NCI-H1105 (cell line): Measurements from ENCODE around the gene TMEM151A.

Experiments
- DNase-seq: peaks from one replicate; lab custom pipeline; 2025; lab: John Stamatoyannopoulos, UW

Gene TMEM151A

DNA sequence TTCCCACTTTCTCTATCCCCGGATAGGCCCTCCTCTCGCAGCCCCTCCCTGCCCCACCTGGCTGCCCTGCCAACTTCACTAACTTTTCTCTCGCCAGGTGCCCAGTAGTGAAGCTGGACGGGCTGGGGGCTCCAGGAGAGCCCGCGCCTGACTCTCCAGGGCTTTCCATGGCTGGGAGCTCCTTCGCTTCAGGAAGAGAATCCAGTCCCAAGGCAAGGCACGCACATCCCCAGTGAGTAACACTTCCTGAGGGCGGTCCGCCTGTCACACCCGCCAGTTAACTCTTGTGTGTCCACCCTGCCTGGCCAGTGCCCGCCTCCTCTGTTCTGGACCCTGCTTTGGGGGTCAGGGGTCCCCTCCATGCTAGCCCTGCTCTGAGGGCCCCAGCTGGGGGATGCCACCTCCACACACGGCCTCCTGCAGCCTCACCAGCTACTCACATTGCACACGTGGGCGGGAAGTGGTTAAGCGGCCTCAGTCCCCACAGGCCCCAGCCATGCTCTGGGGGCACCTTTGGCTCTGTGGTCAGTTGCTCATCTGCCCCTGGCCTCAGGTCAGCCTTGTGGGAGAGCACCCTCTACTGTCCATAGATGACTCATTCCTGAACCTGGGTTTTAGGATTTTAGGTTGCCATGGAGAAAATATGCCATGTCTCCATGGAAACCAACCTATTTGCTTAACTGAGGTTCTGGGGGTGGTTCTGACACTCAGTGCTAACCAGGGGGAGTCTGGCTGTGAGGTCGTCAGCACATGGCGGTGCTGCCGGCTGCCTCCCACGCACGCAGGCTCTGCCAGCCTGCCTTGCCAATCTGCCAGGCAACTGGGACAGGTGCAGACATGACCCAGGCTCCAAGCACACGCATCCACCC is 44.8 kb downstream of the TMEM151A start, which contains the start of gene RIN1:
Gene RIN1 (minus strand): TSS at position 201 of the 869 bp plus-strand sequence. CDS start 32 bp downstream, at position 169.
- peak; percentile 62 for DNase-seq

DNA sequence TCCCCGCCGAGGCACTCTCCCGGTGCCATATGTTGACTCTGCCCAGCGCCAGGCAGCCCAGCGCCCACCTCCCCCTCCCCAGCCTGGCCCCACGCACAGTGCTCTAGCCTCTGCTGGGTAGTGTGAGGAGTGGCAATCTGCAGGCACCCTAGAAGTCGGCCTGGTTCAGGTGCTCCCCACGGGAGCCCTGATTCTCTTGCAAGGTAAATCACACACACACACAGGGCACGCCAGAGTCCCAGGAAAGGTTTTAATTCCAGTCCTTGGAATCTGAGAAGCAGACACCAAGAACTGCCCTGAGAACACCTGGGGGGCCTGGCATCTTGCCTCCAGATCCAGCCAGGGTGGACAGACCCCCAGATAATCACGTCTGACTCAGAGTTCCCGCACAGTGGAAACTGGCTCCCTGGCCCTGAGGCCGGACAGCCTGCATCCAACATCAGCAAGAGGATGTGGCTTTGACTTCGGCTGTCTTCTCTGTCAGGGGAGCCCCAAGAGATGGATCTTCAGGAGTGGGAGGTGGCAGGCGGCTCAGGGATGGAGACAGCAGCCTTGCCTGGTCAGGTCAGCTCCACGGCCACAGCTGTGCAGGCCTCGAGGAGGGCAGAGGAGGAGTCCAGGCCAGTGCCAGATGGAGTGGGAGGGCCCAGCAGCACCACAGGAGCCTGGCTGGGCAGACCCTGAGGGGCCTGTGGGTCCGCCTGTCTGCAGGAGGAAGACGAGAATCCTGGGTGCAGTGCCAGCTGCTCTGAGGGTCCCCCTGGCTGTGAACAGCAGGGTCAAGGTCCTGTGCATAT is 45.6 kb downstream of the TMEM151A start:
- DNase-seq = no peak

DNA sequence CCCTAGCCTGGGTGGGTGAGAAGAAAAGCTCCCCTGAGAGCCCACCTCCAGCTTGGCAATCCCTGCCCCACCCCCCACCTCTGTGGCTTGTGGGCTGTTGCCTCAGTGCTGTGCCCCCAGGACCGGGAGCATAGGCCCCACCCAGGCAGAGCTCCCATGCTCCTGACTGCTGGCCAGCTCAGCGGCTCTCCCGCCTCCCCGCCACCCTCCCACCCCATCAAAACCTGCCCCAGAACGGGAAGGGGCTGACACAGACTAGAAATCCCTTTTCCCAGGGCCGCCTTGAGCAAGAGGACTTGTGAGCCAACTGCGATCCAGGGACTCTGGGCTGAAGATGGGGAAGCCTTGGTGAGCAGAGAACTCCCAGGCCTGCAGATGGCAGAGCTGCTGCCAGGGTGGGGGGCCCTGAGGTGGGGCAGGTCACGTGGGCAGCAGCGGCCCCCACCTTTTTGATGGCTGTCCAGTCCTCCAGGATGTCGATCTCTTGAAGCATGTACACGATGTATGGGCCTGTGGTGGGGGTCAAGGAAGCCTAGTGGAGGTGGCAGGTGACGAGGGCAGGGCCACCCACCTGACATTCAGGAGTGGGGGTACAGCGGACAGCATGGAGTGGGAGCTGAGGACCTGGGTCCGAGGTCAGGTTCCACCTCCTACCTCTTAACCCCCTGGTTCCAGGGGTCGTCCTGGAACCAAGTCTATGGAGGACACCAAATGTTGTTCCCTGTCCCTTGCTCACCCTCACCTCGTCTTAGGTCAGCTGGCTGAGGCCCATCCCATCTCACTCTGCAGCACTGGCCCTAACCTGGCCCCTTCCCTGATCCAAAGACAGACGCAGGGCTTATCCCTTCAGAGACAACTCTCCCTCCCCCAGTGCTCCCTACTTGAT is 46.8 kb downstream of the TMEM151A start:
- no peak for DNase-seq

- DNase-seq = no peak
These were observed 47.5 kb downstream of the TMEM151A start for GRCh38 chr11:66339162-66339675.

DNA sequence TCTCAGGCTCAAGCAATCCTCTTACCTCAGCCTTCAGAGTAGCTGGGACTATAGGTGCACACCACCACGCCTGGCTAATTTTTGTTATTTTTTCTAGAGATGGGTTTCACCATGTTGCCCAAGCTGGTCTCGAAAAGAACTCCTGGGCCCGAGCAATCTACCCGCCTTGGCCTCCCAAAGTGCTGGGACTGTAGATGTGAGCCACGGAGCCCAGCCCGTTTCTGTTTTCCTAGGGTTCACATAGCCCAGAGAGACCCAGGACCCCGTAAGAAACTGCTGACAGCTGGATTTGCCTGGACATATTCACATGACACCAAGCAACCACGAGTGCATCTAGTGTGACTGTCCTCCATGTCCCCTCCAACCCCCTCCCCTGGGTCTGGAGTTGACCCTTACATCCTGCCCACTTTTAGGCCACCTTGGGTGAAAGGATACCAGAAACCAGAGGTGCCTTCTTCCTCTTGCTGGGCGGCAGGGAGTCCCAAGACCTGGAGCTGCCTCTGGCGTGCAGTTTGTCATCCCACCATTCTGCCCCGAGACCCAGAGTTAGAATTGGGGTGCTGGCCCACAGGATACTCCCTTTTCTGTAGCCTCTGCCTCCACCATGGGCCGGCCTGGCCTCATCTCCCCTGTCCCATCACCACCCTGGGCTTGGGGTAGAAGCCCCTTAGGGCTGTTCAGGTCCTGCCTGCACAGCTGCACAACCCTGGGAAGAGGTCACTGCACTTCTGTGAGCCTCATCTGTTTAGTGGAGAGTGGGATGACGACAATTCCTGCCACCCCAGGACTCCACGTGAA is 48.2 kb downstream of the TMEM151A start:
- no peak for DNase-seq

DNA sequence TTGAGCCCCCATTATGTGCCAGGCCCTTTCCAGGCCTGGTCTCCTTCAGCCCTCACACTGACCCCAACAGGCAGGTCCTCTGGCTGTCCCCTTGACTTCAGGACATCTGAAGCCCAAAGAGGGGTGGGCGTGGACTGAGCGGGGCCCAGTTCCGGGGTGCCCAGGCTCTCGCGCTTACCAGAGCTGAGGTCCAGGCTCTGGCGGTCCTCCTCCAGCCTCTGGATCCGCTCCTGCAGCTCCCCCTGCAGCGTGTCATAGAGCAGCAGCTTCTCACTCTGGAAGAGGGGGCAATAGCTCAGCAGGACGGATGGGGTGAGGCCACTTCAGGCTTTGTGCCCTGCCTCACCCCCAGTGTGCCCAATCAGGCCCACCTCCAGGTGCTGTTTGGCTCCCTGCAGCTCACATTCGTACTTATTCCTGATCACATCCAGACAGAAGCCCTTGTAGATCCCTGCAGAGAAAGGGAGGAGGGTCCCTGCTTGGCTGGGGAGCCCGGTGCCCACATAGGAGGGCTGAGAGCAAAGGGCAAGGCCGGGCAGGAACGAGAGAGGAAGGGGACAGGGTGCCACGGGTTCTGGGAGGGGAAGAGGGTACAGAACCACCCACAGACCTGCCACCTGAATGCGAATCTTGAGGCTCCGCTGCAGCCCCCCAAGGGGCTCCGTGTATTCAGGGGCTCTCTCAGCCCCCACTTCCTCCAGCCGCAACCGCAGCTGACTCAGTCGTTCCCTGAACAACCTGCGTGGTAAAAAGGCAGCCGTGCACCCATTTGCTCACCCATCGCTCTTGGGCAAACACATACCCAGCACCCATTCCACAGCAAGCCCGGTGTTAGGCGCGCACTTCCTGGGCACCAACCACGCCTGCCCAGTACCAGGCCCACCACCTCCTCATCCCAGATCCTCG is 49.2 kb downstream of the TMEM151A start:
- DNase-seq = no peak

DNA sequence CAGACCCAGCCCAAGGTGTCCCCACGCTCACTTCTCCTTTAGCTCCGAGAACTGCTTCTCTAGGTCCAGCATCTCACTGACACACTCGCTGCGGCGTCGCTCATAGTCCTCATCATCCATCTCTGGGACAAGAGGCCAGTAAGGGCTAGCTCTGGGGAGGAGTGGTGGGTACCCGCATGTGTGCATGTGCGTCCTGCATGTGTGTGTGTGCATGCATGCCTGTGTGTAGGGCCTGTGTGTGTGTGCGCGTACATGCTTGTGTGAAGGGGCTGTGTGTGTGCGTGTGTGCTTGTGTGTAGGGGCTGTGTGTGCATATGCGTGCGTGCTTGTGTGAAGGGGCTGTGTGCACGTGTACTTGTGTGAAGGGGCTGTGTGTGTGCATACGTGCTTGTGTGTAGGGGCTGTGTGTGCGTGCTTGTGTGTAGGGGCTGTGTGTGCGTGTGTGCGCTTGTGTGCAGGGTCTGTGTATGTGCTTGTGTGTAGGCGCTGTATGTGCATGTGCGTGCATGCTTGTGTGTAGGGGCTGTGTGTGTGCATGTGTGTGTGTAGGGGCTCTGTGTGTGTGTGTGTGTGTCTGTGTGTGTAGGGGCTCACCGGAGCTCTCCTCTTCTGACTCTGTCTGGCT is 49.9 kb downstream of the TMEM151A start:
- no peak for DNase-seq

GRCh38 chr11:66343176-66343575 is 51.5 kb downstream of the TMEM151A start:
- DNase-seq = no peak

- DNase-seq = peak; percentile 93
These were observed 53.0 kb downstream of the TMEM151A start, which contains the start of gene BRMS1 for GRCh38 chr11:66344550-66345315. Gene BRMS1, minus strand, starts transcription at chr11:66345104. Its CDS starts 2,870 bp downstream, at chr11:66342234.

DNA sequence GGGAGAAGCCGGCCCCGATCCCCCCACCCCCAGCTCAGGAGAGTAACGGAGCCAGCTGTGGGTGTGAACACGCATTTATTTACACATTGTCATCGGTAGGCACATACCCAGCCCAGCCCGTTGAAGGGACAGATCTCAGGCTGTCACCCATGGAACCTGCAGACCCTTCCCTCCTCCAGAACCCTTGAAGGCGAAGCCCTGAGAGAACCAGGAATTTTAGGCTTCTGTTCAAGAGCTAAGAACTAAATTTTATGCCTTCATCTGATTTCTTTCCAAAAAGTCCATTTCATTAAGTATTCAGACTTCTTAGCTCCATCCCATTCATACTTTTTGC is 53.6 kb downstream of the TMEM151A start:
- DNase-seq = no peak
